Choroid plexus epithelial cell (primary cell): Measurements from ENCODE around the gene ZCCHC17.
"Not testable (repeated sequence)": the region's sequence is repeated elsewhere in the genome, so short reads cannot be mapped to it uniquely, and the experiment has no call there.

Source experiments
- DNase-seq: peaks from one replicate; pipeline ENCODE4 v3.0.0-alpha.2; 2010; ENCODE audit warnings: low read depth
- H3K4me3 ChIP-seq: 2 replicates; pipeline ENCODE4 v1.5.1; 2011; ENCODE audit warnings: low read depth, mild to moderate bottlenecking, control low read depth, low read length, moderate library complexity
- CTCF ChIP-seq: conservative IDR thresholded peaks from 2 replicates; pipeline ENCODE4 v1.5.1; 2011; ENCODE audit warnings: low read depth, mild to moderate bottlenecking, control low read depth, inconsistent platforms, low read length, moderate library complexity

Gene ZCCHC17

GRCh38 chr1:31261916-31262315, 34.9 kb upstream of the ZCCHC17 start:
- no peak overlapping the region for H3K4me3 ChIP-seq
- no peak for TF ChIP-seq CTCF
- DNase-seq: no peak

- DNase-seq, H3K4me3 ChIP-seq: not testable (repeated sequence)
Measured at GRCh38 chr1:31262393-31262792, 34.4 kb upstream of the ZCCHC17 start.

- no peak for TF ChIP-seq CTCF
- H3K4me3 ChIP-seq: no peak overlapping the region
- no peak for DNase-seq
Measured at GRCh38 chr1:31263408-31263807, 33.4 kb upstream of the ZCCHC17 start.

- TF ChIP-seq CTCF: no peak
- no peak for DNase-seq
- no peak overlapping the region for H3K4me3 ChIP-seq
Measured at GRCh38 chr1:31264790-31265386, 31.9 kb upstream of the ZCCHC17 start.

- no peak overlapping the region for H3K4me3 ChIP-seq
- DNase-seq: no peak
- no peak for TF ChIP-seq CTCF
Measured at GRCh38 chr1:31266547-31266946, 30.3 kb upstream of the ZCCHC17 start.

GRCh38 chr1:31272369-31272768, 24.5 kb upstream of the ZCCHC17 start:
- H3K4me3 ChIP-seq: no peak overlapping the region
- no peak for DNase-seq
- TF ChIP-seq CTCF: no peak

GRCh38 chr1:31273619-31274018, 23.2 kb upstream of the ZCCHC17 start:
- H3K4me3 ChIP-seq: no peak overlapping the region
- DNase-seq: no peak
- no peak for TF ChIP-seq CTCF

- DNase-seq, H3K4me3 ChIP-seq: not testable (repeated sequence)
Measured at GRCh38 chr1:31282426-31282825, 14.4 kb upstream of the ZCCHC17 start.

GRCh38 chr1:31287791-31288190, 9.0 kb upstream of the ZCCHC17 start:
- not testable (repeated sequence) for H3K4me3 ChIP-seq, DNase-seq
